IMR-90 (cell line): ENCODE results near the gene FOXC2. TPM values are rescaled to one million over a fixed set of nuclear protein-coding genes. Genes with fewer than 3 reads are reported as not detected.

ENCODE experiments used
- ATAC-seq: fragments of 200-7000 bp; cut with Tn5 transposase; 2 replicates; pipeline ENCODE4 v1.9.1; 2020; ENCODE audit warnings: low read depth, mild to moderate bottlenecking, moderate library complexity
- BruUV-seq: library from RNA; stranded (reverse); fragments of 400-500 nt; replicated peaks from 2 replicates; lab custom pipeline; 2021; lab: Mats Ljungman, UMichigan
- CTCF ChIA-PET: fragments of 300-600 bp; formaldehyde crosslinking; extraction: SDS; loops from one replicate; lab custom pipeline; 2021; ENCODE audit warnings: antibody characterized with exemption; lab: Yijun Ruan, JAX
- POLR2A ChIA-PET: fragments of 300-600 bp; sonication (Branson Sonifier 250); formaldehyde crosslinking; loops from one replicate; lab custom pipeline; 2022; ENCODE audit warnings: antibody characterized with exemption; ENCODE audit not compliant: unreplicated experiment; lab: Charles Lee
- DNase-seq: peaks from one replicate; pipeline ENCODE4 v3.0.0; 2013
- H2AFZ ChIP-seq: replicated peaks from 2 replicates; pipeline ENCODE3; 2013; ENCODE audit warnings: low read length, mild to moderate bottlenecking; ENCODE audit not compliant: poor library complexity
- H2AK5ac ChIP-seq: 2 replicates; pipeline ENCODE4 v1.6.1; 2013; ENCODE audit warnings: low read depth, low read length, inconsistent platforms
- H2AK9ac ChIP-seq: replicated peaks from 2 replicates; pipeline ENCODE3; 2013; ENCODE audit warnings: mild to moderate bottlenecking, low read depth, low read length, moderate library complexity; ENCODE audit not compliant: poor library complexity
- H2BK120ac ChIP-seq: 2 replicates; pipeline ENCODE4 v1.6.1; 2013; ENCODE audit warnings: low read depth, low read length, inconsistent platforms
- H2BK15ac ChIP-seq: 3 replicates; pipeline ENCODE4 v1.6.1; 2013; ENCODE audit warnings: low read depth, low read length, inconsistent platforms
- H2BK20ac ChIP-seq: 2 replicates; pipeline ENCODE4 v1.6.1; 2013; ENCODE audit warnings: low read depth, mild to moderate bottlenecking, inconsistent platforms, low read length, moderate library complexity
- H2BK5ac ChIP-seq: 2 replicates; pipeline ENCODE4 v1.6.1; 2013; ENCODE audit warnings: mild to moderate bottlenecking, low read depth, low read length, inconsistent platforms; ENCODE audit not compliant: poor library complexity, severe bottlenecking
- H3K14ac ChIP-seq: replicated peaks from 2 replicates; pipeline ENCODE4 v1.6.1; 2013; ENCODE audit warnings: low read depth, low read length, inconsistent platforms
- H3K18ac ChIP-seq: 2 replicates; pipeline ENCODE4 v1.6.1; 2013; ENCODE audit warnings: low read depth, low read length, control low read depth
- H3K23ac ChIP-seq: 2 replicates; pipeline ENCODE4 v1.6.1; 2013; ENCODE audit warnings: low read depth, low read length, inconsistent platforms
- H3K27ac ChIP-seq: 2 replicates; pipeline ENCODE4 v1.5.1; 2013; ENCODE audit warnings: mild to moderate bottlenecking, control low read depth, low read length; ENCODE audit not compliant: insufficient read depth
- H3K27me3 ChIP-seq: 2 replicates; pipeline ENCODE4 v1.6.1; 2013; ENCODE audit warnings: low read length; ENCODE audit not compliant: control insufficient read depth, insufficient read depth
- H3K36me3 ChIP-seq: 2 replicates; pipeline ENCODE4 v1.6.1; 2013; ENCODE audit warnings: low read length, mixed read lengths; ENCODE audit not compliant: control insufficient read depth, insufficient read depth
- H3K4ac ChIP-seq: 2 replicates; pipeline ENCODE4 v1.6.1; 2013; ENCODE audit warnings: low read depth, low read length, inconsistent platforms
- H3K4me1 ChIP-seq: 2 replicates; pipeline ENCODE4 v1.6.1; 2013; ENCODE audit warnings: low read length, mixed read lengths; ENCODE audit not compliant: control insufficient read depth, insufficient read depth
- H3K4me2 ChIP-seq: 2 replicates; pipeline ENCODE4 v1.6.1; 2013; ENCODE audit warnings: low read depth, mild to moderate bottlenecking, control low read depth, low read length, moderate library complexity
- H3K4me3 ChIP-seq: 2 replicates; pipeline ENCODE4 v1.5.1; 2013; ENCODE audit warnings: low read depth, mild to moderate bottlenecking, control low read depth, low read length, moderate library complexity; ENCODE audit not compliant: insufficient read depth
- H3K56ac ChIP-seq: 2 replicates; pipeline ENCODE4 v1.6.1; 2013; ENCODE audit warnings: low read length, inconsistent platforms; ENCODE audit not compliant: insufficient read depth; ENCODE audit errors: extremely low read depth
- H3K79me1 ChIP-seq, 2 experiments: 2 replicates each; pipeline ENCODE4 v1.6.1; 2013; ENCODE audit warnings: low read length in 2 of 2, inconsistent platforms in 1 of 2, low read depth in 1 of 2
- H3K9ac ChIP-seq: 2 replicates; pipeline ENCODE4 v1.6.1; 2013; ENCODE audit warnings: low read depth, low read length, control low read depth
- H3K9me1 ChIP-seq: 2 replicates; pipeline ENCODE4 v1.6.1; 2013; ENCODE audit warnings: low read length, inconsistent platforms; ENCODE audit not compliant: insufficient read depth
- H3K9me3 ChIP-seq: 2 replicates; pipeline ENCODE4 v1.6.1; 2013; ENCODE audit warnings: low read length; ENCODE audit not compliant: control insufficient read depth, insufficient read depth
- H4K20me1 ChIP-seq: 2 replicates; pipeline ENCODE4 v1.6.1; 2013; ENCODE audit warnings: low read length, inconsistent platforms; ENCODE audit not compliant: insufficient read depth
- H4K5ac ChIP-seq: 2 replicates; pipeline ENCODE4 v1.6.1; 2013; ENCODE audit warnings: mild to moderate bottlenecking, low read depth, low read length, control low read depth
- H4K8ac ChIP-seq, 2 experiments: 2 replicates each; pipeline ENCODE4 v1.6.1; 2013; ENCODE audit warnings: low read depth in 2 of 2, low read length in 2 of 2, control low read depth in 1 of 2, inconsistent platforms in 1 of 2
- H4K91ac ChIP-seq: 2 replicates; pipeline ENCODE4 v1.6.1; 2013; ENCODE audit warnings: low read depth, low read length, inconsistent platforms; ENCODE audit not compliant: insufficient read depth
- BHLHE40 ChIP-seq: fragments of 150-350 bp; IDR thresholded peaks from 2 replicates; pipeline ENCODE4 v1.6.1; 2016; ENCODE audit warnings: mild to moderate bottlenecking, low read depth, low read length
- CEBPB ChIP-seq: IDR thresholded peaks from 2 replicates; pipeline ENCODE4 v1.6.1; 2012; ENCODE audit warnings: low read depth, low read length, improper control_type of control experiment
- MAZ ChIP-seq: IDR thresholded peaks from 2 replicates; pipeline ENCODE4 v1.6.1; 2012; ENCODE audit warnings: low read depth, mild to moderate bottlenecking, low read length, improper control_type of control experiment, moderate library complexity, borderline replicate concordance
- POLR2A ChIP-seq: IDR thresholded peaks from 2 replicates; pipeline ENCODE4 v1.6.1; 2012; ENCODE audit warnings: mild to moderate bottlenecking, low read depth, low read length
- RAD21 ChIP-seq: IDR thresholded peaks from 2 replicates; pipeline ENCODE4 v1.6.1; 2012; ENCODE audit warnings: low read length, improper control_type of control experiment
- RCOR1 ChIP-seq: IDR thresholded peaks from 2 replicates; pipeline ENCODE4 v1.6.1; 2012; ENCODE audit warnings: mild to moderate bottlenecking, low read length, improper control_type of control experiment; ENCODE audit not compliant: insufficient replicate concordance
- RFX5 ChIP-seq: IDR thresholded peaks from 2 replicates; pipeline ENCODE4 v1.8.0; 2012; ENCODE audit warnings: low read depth, mild to moderate bottlenecking, low read length, moderate library complexity
- SMC3 ChIP-seq: fragments of 150-350 bp; IDR thresholded peaks from 2 replicates; pipeline ENCODE4 v1.6.1; 2016; ENCODE audit warnings: low read depth, mild to moderate bottlenecking, antibody characterized with exemption, low read length, moderate library complexity
- WGBS, 2 experiments: methylation state at CpG; one replicate each; pipeline versions ENCODE4 v1.1.5 to v1.1.7; 2013; ENCODE audit warnings: missing lambda C conversion rate in 2 of 2; ENCODE audit not compliant: insufficient read length in 1 of 2; ENCODE audit errors: extremely low coverage in 2 of 2; 5-methylcytosine and 5-hydroxymethylcytosine counted together
- dilution Hi-C: fragments of 300-500 bp; cut with HindIII; formaldehyde crosslinking; loops from one replicate; pipeline ENCODE4 v1.14.3; 2018; ENCODE audit warnings: low sequenced_read_pairs; ENCODE audit not compliant: unreplicated experiment
- in situ Hi-C: fragments of 300-500 bp; cut with MboI; formaldehyde crosslinking; loops from 3 replicates; pipeline ENCODE4 v1.14.3; 2019; ENCODE audit warnings: low sequenced_read_pairs, inconsistent platforms, mixed read lengths
- intact Hi-C: fragments of 100-400 bp; cut with micrococcal nuclease; formaldehyde crosslinking; loops from 2 replicates; pipeline ENCODE4 v1.10.0; 2022
- polyA plus RNA-seq, 3 experiments: library from polyadenylated mRNA; depleted of rRNA; stranded (reverse); fragments of >200 nt; gene quantifications; 2 replicates each; pipeline ENCODE4 v1.2.3, GENCODE V29; 2012; ENCODE audit warnings: low replicate concordance in 1 of 3
- total RNA-seq: library from RNA; depleted of rRNA; stranded (reverse); fragments of >200 nt; gene quantifications from 2 replicates; pipeline ENCODE4 v1.2.3, GENCODE V29; 2012

The FOXC2 gene
- total and polyA plus RNA-seq, 2 of the 4 experiments (the other 2 are of a cell fraction), result 0.90 to 6.4 TPM

- DNase-seq (peak; percentile 91), ATAC-seq (peak; percentile 95)
- 7% methylated on average over 40 of the region's 70 CpGs; no CpG with 5 or more reads in 1 of the 2 experiments for WGBS, 2 experiments
- peaks cover 7% of the 10 kb centered on the region; the same call in 1 of the 2 replicates for H3K4me1 ChIP-seq
- H4K20me1 ChIP-seq, result no peaks in the 10 kb centered on the region
- H2AK5ac ChIP-seq, result peak within 1 kb of the TSS; percentile 93
- peak within 1 kb of the TSS; percentile 24; the same call in 1 of the 2 replicates for H2BK120ac ChIP-seq
- H3K9ac ChIP-seq, result peak within 1 kb of the TSS; percentile 93
- H3K18ac ChIP-seq, result peak within 1 kb of the TSS; percentile 49; the same call in 1 of the 2 replicates
- no peak within 1 kb of the TSS for H2BK20ac ChIP-seq
- BruUV-seq, result no TSS peak
- peak within 1 kb of the TSS; percentile 85 for H4K91ac ChIP-seq
- in situ Hi-C loops, result no loop called here
- H2BK15ac ChIP-seq, result peak within 1 kb of the TSS; percentile 6; the same call in 2 of the 3 replicates
- TF ChIP-seq CEBPB (no peak), RAD21 (no peak), RFX5 (no peak), MAZ (peak; percentile 95), POLR2A (peak; percentile 89), BHLHE40 (no peak), RCOR1 (no peak), SMC3 (0 out of 2 replicates have a peak, but pooled peaks have one; percentile 0)
- no peaks in the 10 kb centered on the region for H3K27me3 ChIP-seq
- intact Hi-C loops, result no loop called here
- peak within 1 kb of the TSS; percentile 85 for H3K27ac ChIP-seq
- peak within 1 kb of the TSS; percentile 96 to 99 for H4K8ac ChIP-seq
- H2AK9ac ChIP-seq, result peak within 1 kb of the TSS; percentile 99
- H2AFZ ChIP-seq, result peak within 1 kb of the TSS; percentile 93
- H2BK5ac ChIP-seq, result peak within 1 kb of the TSS; percentile 59
- H3K79me1 ChIP-seq, result peaks cover 18 to 37% of the 10 kb centered on the region in 2 experiments
- peak within 1 kb of the TSS; percentile 98 for H3K4me2 ChIP-seq
- peaks cover 7% of the 10 kb centered on the region for H3K9me1 ChIP-seq
- CTCF ChIA-PET, result no interaction called here
- H3K36me3 ChIP-seq, result peaks cover 13% of the 10 kb centered on the region
- POLR2A ChIA-PET, result no interaction called here
- H3K14ac ChIP-seq, result peak within 1 kb of the TSS; percentile 98
- dilution Hi-C loops, result no loop called here
- H3K56ac ChIP-seq, result peak within 1 kb of the TSS; percentile 70
- H4K5ac ChIP-seq, result peak within 1 kb of the TSS; percentile 98
- H3K23ac ChIP-seq, result peak within 1 kb of the TSS; percentile 77
- no peaks in the 10 kb centered on the region for H3K9me3 ChIP-seq
- peak within 1 kb of the TSS; percentile 94 for H3K4ac ChIP-seq
- peak within 1 kb of the TSS; percentile 77 for H3K4me3 ChIP-seq
Observed at GRCh38 chr16:86554917-86555703, 11.5 kb upstream of the FOXC2 start, which contains the start of gene MTHFSD. Gene MTHFSD, minus strand, starts transcription at chr16:86555235. Its CDS starts 51 bp downstream, at chr16:86555184.
